GM19238 (cell line): ENCODE results near the gene PSME3IP1.
"Not testable (repeated sequence)": the region's sequence is repeated elsewhere in the genome, so short reads cannot be mapped to it uniquely, and the experiment has no call there.

Source experiments
- DNase-seq: peaks from one replicate; pipeline ENCODE4 v3.0.0; 2011; ENCODE audit warnings: low spot score; ENCODE audit not compliant: insufficient read length

PSME3IP1 gene

DNA sequence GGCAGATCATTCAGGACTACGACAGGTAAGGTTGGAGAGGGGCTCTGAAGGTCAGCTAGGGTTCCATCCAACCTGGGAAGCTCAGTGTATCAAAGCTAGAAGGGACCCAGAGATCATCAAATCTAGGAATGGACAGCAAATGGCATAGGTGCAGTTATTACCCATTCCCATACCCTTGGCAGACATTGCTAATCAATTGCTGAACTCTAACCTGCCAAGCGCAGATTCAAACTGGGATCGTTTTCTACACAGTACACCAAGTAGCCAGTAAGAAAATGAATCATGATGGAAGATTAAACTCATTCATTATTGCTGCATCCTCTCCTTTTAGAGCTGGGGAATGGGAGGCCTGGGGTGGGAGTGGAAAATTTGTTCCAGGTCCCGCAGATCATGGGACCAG, 59.9 kb downstream of the PSME3IP1 start:
- no peak for DNase-seq

- no peak for DNase-seq
Measured at GRCh38 chr16:57125376-57125775, 60.5 kb downstream of the PSME3IP1 start.

DNA sequence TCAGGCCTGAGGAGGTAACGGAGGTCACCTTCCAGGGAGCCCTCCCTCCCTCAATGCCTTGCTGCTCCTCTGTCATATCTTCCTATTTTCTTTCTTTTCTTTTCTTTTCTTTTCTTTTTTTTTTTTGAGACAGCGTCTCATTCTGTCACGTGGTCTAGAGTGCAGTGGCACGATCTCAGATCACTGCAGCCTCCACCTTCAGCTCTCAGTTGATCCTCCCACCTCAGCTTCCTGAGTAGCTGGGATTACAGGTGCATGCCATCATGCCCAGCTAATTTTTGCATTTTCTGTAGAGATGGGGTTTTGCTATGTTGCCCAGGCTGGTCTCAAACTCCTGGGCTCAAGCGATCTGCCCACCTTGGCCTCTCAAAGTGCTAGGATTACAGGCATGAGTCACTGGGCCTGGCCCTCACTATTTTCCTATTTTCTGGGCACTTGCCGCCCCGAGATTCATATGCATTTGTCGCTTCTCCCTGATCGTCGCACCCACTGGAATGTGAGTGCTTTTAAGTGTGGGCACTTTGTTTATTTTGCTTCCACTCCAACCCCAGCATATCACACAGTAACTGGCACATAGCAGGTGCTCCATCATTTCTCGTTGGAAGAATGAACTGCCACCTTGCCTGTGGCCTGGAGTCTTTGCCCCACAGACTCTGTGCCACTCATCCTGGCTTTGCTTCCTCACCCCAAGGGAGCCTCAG, 61.7 kb downstream of the PSME3IP1 start:
- no peak for DNase-seq

GRCh38 chr16:57123216-57123973, 62.4 kb downstream of the PSME3IP1 start:
- DNase-seq: no peak

DNA sequence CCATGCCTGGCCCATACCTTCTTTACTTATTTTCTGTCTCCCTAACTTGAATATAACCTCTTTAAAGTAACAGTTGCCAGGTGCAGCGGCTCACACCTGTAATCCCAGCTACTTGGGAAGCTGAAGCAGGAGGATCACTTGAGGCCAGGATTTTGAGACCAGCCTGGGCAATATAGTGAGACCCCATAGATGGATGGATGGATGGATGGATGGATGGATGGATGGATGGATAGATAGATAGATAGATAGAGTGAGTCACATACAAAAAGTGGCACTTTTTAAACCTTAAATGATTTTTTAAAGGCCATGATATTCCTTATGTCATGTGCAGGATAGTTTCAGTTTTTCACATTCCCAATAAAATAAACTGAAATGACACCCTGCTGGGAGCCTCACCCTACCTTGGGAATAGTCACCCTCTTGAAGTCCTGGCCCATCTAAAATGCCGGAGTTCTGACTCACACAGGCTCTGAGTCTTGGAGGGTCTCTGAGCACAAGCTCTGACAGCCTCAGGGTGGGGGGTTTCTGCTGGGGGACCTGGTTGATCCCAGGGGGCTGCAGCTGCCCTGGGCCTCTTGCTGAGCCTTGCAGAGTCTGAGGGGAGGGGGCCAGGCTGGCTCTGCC, 67.3 kb downstream of the PSME3IP1 start:
- DNase-seq: no peak

- no peak for DNase-seq
Measured at GRCh38 chr16:57115514-57116182, 70.2 kb downstream of the PSME3IP1 start.

DNA sequence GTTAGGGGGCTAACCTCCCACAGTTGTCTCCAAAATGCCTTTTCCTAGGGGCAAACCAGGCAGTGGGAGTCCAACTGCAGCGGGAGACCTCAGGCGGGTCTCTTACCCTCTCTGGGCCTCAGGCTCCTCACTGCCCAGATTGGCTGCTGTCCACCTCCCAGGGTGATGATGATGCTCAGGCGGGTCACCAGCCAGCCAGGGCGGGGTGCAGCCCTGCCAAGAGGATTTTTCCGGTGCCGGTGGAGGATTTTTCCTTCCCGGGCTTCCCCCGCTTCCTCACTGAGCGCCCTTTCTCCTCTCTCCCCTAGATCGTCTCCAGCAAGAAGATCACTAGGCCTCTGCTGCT, 70.7 kb downstream of the PSME3IP1 start:
- no peak for DNase-seq

- DNase-seq: no peak
Measured at GRCh38 chr16:57113664-57114063, 72.2 kb downstream of the PSME3IP1 start.

GRCh38 chr16:57113042-57113453, 72.8 kb downstream of the PSME3IP1 start:
- DNase-seq: no peak

GRCh38 chr16:57112403-57113041, 73.3 kb downstream of the PSME3IP1 start:
- DNase-seq: no peak

GRCh38 chr16:57111420-57111819, 74.4 kb downstream of the PSME3IP1 start:
- no peak for DNase-seq

- DNase-seq: no peak
Measured at GRCh38 chr16:57110937-57111336, 74.9 kb downstream of the PSME3IP1 start.

DNA sequence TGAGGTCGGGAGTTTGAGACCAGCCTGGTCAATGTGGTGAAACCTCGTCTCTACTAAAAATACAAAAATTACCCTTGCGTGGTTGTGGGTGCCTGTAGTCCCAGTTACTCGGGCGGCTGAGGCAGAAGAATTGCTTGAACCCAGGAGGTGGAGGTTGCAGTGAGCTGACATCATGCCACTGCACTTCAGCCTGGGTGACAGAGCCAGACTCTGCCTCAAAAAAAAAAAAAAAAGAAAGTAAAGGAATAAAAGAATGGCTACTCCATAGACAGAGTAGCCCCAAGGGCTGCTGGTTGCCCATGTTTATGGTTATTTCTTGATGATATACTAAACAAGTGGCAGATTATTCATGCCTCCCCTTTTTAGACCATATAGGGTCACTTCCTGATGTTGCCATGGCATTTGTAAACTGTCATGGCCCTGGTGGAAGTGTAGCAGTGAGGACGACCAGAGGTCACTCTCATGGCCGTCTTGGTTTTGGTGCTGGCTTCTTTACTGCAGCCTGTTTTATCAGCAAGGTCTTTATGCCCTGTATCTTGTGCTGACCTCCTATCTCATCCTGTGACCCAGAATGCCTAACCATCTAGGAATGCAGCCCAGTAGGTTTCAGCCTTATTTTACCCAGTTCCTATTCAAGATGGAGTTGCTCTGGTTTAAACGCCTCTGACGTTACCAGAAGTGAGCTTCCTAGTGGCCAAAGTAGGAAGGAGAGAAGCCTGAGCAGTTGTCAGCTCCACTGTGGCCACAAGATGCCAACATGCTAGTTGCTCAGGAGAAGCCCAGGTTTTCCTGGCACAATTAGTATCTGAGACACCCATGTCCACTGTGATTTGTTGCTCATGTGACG, 76.4 kb downstream of the PSME3IP1 start:
- DNase-seq: not testable (repeated sequence)

DNA sequence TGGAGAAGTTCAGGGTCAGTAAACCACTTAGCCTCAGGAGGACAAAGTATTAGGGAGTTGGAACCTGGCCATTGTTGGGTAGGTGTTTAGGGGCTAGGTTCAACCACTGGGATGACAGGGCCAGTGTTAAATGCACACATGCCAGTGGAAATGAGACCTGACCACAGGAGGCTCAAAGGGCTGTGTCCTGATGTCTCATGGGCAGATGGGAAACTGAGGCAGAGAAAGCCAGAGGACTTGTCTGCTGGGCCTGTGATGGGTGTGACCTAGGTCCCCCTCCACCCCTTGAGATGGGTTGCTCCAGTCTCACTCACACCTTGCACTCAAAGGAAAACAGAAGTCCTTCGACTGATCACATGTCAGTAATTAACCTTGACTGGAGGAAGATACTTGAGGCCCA, 77.4 kb downstream of the PSME3IP1 start:
- DNase-seq: no peak

DNA sequence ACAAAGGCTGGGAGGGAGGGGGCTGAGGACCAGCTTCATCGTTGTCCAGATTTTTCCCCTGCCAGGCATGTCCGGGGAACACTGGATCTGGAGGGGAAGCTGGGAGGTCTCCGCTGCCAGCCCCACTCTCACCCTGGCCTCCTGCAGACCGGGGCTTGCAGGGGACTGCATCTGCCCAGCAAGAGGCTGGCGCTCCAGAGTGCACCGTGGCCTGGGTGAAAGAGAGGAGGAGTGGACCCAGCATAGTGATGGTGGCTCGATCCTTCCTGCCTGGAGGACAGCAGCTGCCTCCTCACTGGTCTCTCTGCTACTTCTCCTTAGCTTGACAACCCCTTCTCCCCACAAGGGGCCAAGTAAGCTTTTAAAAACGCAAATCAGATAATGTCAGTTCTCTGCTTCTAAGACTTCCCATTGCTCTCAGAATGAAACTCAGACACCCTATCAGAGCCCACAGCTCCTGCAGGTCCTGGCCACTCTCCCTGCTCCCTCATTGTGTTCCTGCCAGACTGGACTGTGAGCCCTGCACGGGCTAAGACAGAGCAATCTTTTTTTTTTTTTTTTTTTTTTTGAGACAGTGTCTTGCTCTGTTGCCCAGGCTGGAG, 78.4 kb downstream of the PSME3IP1 start:
- DNase-seq: no peak

DNA sequence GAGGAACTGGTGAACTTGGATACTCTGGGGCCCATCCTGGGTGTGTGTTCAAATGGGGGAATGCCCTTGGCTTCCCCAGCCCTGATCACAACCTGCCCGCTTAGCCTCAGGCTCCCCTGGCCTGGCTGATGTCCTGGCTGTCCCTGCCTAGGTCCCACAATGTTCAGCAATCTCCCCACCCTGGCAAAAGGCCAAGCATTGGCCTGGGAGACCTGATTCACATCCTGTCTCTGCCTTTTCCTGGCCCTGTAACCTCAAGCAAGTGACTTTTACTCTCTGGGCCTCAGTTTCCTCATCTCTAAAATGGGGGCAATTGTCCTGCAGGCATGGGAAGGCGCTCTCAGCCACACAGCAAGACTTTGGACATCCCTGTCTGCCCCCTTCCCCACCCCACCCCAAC, 79.1 kb downstream of the PSME3IP1 start:
- no peak for DNase-seq

- DNase-seq: no peak
Measured at GRCh38 chr16:57105184-57105583, 80.7 kb downstream of the PSME3IP1 start.

DNA sequence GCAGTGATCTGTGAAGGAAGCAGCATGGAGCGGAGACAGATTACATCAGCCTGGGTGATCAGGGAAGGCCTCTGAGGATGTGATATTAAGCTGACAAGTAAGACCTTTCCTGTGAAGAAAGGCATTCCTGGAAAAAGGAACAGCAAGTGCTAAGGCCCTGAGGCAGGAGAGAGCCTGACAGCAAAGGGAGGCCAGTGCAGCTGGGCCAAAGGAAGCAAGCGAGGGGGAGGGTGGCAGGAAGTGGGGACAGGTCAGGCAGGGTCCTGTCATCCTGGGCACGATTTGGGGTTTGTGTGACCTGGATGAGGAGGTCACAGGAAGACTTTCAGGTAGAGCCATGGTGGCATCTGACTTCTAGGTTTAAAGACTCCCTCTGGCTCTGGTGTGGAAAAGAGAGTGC, 81.1 kb downstream of the PSME3IP1 start:
- no peak for DNase-seq

DNA sequence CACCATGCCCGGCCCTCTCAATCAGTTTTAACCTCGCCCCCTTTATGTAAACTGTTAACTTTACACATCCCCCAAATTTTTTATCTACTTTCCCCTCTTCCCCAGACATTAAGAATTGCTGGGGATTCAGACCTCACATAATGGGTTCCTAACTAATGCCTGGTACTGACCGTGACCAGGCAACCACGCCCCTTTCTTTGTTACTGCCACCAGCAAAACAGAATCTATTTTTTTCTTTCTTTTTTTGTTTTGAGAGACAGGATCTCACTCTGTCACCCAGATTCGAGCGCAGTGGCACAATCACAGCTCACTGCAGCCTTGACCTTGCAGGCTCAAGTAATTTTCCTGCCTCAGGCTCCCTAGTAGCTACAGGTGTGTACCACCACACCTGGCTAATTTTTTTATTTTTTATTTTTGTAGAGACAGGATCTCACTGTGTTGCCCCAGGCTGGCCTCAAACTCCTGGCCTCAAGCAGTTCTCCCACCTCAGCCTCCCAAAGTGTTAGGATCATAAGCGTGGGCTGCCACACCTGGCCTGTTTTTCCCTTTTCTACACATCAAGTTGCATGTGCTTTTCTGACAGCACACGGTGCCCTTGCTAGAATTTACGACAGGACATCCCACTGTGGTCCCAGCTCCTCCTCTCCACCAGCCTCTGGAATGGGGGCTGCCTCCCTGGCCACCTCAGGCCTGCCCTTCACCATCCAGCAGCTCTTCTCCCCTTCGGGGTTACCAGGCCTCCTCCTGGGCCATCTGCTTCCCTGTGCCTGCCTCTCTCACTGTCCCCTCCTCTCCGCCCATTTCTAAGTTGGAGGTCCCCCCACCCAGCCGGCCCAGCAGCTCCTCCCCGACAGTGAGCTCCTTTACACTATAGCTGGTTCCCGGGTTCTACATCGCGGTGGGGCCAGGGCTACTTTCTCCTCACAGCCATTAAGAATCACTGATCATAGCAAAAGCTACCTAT, 82.7 kb downstream of the PSME3IP1 start:
- DNase-seq: no peak
